ENCODE measurements around the gene NPFF.

Gene NPFF

DNA sequence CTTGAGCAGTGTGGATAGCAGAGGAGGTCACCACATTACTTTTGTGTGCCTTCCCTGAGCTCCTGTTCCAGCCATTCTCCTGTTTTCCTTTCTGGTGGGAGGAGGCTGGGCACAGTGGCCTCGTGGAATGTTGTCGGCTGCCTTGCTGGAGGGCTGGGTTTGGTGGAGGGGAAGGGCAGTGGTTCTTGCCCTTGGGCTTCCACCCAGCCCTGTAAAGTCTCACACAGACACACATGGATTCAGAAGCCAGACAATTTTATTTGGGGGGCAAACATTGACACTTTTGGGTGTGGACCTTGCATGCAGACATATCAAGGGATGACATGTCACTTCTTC, 866 bp downstream of the NPFF start:
- TF ChIP-seq, protein P1, sequence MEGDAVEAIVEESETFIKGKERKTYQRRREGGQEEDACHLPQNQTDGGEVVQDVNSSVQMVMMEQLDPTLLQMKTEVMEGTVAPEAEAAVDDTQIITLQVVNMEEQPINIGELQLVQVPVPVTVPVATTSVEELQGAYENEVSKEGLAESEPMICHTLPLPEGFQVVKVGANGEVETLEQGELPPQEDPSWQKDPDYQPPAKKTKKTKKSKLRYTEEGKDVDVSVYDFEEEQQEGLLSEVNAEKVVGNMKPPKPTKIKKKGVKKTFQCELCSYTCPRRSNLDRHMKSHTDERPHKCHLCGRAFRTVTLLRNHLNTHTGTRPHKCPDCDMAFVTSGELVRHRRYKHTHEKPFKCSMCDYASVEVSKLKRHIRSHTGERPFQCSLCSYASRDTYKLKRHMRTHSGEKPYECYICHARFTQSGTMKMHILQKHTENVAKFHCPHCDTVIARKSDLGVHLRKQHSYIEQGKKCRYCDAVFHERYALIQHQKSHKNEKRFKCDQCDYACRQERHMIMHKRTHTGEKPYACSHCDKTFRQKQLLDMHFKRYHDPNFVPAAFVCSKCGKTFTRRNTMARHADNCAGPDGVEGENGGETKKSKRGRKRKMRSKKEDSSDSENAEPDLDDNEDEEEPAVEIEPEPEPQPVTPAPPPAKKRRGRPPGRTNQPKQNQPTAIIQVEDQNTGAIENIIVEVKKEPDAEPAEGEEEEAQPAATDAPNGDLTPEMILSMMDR (IDR thresholded peaks at IDR 0.05; ENCODE audit: control extremely low read depth, extremely low read depth, low read depth, missing control alignments): no peak
- POLR2A ChIA-PET: no interaction called here
- CTCF ChIA-PET: interaction anchor here (1.2 to 1.7 kb wide), 4 partner anchors 85 to 162 kb away, joined by 3 to 4 read pairs (median 3); no protein-coding TSS in a partner anchor
- DNase-seq (ENCODE audit: extremely low spot score): no peak

DNA sequence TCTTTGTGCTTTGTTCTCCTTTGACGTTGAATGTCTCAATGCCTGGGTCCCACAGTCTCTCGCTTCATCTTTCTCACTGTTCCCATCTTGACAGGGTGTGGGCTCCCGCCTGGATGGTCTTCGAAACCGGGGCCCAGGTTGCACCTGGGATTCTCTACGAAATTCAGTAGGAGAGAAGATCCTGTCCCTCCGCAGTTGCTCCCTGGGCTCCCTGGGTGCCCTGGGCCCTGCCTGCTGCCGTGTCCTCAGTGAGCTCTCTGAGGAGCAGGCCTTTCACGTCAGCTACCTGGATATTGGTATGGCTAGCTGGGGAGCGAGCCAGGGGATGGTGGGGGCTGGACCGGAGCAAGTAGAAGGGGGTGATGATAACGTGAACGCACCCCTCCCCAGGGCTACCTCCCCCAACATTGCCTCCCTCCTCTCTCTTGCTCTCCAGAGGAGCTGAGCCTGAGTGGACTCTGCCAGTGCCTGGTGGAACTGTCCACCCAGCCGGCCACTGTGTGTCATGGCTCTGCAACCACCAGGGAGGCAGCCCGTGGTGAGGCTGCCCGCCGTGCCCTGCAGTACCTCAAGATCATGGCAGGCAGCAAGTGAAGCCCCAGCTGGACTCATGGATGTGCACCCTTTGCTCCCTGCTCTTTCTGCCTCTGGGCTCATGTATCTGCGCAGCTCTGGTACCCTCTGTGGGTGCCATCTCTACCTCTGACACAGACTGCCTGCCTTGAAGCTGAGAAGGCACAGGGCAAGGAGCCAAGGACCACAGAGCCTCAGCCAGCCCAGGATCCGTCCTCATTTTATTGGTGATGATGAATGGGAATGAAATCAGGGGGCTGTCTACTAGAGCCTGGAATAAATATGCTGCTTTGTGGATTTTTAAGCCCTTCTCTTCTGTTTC, 1.5 kb downstream of the NPFF start:
- POLR2A ChIA-PET: no interaction called here
- TF ChIP-seq, protein P1 (IDR thresholded peaks at IDR 0.05; ENCODE audit: control extremely low read depth, extremely low read depth, low read depth, missing control alignments): no peak
- no peak for DNase-seq (ENCODE audit: extremely low spot score)
- CTCF ChIA-PET: interaction anchor here (1.1 to 1.7 kb wide), 6 partner anchors 38 to 161 kb away, joined by 3 to 4 read pairs (median 3); no protein-coding TSS in a partner anchor

DNA sequence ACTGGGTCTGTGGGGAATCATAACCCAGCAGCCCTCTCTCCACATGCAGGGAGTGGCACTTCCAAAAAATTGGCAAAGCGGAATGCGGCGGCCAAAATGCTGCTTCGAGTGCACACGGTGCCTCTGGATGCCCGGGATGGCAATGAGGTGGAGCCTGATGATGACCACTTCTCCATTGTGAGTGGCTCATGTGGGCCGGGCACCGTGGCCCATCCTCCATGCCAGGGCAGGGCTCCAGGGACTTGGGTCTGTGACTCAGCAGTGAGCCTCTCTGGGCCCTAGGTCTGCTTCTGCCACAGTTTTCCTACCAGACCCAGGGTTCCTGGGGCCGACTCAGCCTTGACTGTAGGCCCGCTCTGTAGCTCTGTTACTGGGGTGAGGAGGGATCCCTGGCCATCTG, 2.2 kb downstream of the NPFF start:
- TF ChIP-seq, protein P1 (IDR thresholded peaks at IDR 0.05; ENCODE audit: control extremely low read depth, extremely low read depth, low read depth, missing control alignments): no peak
- ChIA-PET POLR2A (no interaction called here), CTCF (interaction anchor here (1.1 to 1.7 kb wide), 6 partner anchors 39 to 292 kb away, joined by 3 to 5 read pairs (median 4); no protein-coding TSS in a partner anchor)
- DNase-seq (ENCODE audit: extremely low spot score): no peak

- DNase-seq (ENCODE audit: extremely low spot score): no peak
- ChIA-PET CTCF (interaction anchor here (0.7 to 5.4 kb wide), 5 partner anchors 109 to 291 kb away, joined by 3 to 39 read pairs (median 4); partner anchors contain the start of gene AAAS), POLR2A (no interaction called here)
- TF ChIP-seq, protein P1 (IDR thresholded peaks at IDR 0.05; ENCODE audit: control extremely low read depth, extremely low read depth, low read depth, missing control alignments): no peak
Observed at GRCh38 chr12:53504004-53504920, 3.0 kb downstream of the NPFF start.

DNA sequence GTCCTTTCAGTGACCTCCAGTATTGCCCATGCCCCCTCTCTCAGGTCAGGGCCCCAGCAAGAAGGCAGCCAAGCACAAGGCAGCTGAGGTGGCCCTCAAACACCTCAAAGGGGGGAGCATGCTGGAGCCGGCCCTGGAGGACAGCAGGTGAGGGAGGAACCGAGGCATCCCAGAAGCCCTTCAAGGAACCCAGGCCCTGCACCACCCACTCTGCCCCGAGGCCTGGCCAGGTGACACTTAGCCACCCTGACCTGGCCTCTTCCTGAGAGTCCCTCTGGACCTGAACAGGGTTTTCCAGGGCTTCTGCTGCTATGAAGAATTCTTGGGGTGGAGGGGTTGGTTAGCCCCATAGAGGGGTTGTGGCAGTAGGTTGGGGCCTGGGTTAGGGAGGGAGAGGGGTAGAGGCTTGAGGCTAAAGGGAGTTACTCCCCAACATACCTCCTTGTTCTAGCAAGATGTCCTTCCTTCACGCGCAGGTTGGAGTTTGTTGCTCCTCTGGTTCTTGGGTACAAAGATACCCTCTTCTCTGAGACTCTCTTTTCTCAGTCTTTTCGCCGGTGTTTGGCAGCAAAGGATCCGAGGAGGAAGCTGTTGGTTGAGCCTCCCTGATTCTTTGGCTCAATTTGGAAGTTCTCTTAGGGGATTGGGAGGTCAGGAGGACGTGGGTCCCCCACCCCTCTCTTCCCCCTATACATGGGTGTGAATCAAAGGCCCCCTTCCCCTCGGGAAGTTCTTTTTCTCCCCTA, 4.1 kb downstream of the NPFF start:
- ChIA-PET CTCF (interaction anchor here (1.1 to 5.8 kb wide), 3 partner anchors 7 to 182 kb away, joined by 3 to 43 read pairs (median 39); partner anchors contain the start of genes AAAS and NPFF), POLR2A (no interaction called here)
- no peak for DNase-seq (ENCODE audit: extremely low spot score)
- TF ChIP-seq, protein P1 (IDR thresholded peaks at IDR 0.05; ENCODE audit: control extremely low read depth, extremely low read depth, low read depth, missing control alignments): no peak
